K562 (cell line): Measurements from ENCODE around the gene MAGI1. TPM values are rescaled to one million over a fixed set of nuclear protein-coding genes. Genes with fewer than 3 reads are reported as not detected.

ENCODE experiments used
- ATAC-seq: fragments of 200-7000 bp; cut with Tn5 transposase; 3 replicates; pipeline ENCODE4 v1.9.1; 2020; ENCODE audit warnings: moderate library complexity
- BruUV-seq: library from RNA; stranded (reverse); fragments of 400-500 nt; replicated peaks from 2 replicates; lab custom pipeline; 2021; lab: Mats Ljungman, UMichigan
- CTCF ChIA-PET: fragments of 300-600 bp; formaldehyde crosslinking; extraction: SDS; loops from one replicate; lab custom pipeline; 2021; ENCODE audit warnings: low intra/inter-chr PET ratio; lab: Yijun Ruan, JAX
- POLR2A ChIA-PET: fragments of 300-600, 350-650 bp; sonication (Branson Sonifier 250); formaldehyde crosslinking; extraction: SDS; loops from one replicate; lab custom pipeline; 2021; ENCODE audit warnings: antibody characterized with exemption, inconsistent platforms; lab: Yijun Ruan, JAX
- DNase-seq, 4 experiments: peaks; one replicate each; pipeline versions ENCODE4 v3.0.0 to v3.0.0-alpha.2; 2011 to 2018; ENCODE audit warnings: low spot score in 3 of 4, mixed read lengths in 3 of 4; ENCODE audit errors: extremely low read depth in 1 of 4
- FAIRE-seq: peaks from 2 replicates; lab custom pipeline; 2011; peaks lifted over from hg19 to GRCh38; lab: Jason Lieb, UNC
- H2AFZ ChIP-seq: 2 replicates; pipeline ENCODE4 v1.6.0; 2011; ENCODE audit warnings: low read depth, low read length, control low read depth, inconsistent platforms
- H3K27ac ChIP-seq: fragments of 200-600 bp; 3 replicates; pipeline ENCODE4 v1.8.0; 2011; ENCODE audit warnings: low read depth, mild to moderate bottlenecking, control low read depth, inconsistent platforms, low read length, moderate library complexity, mixed read lengths; ENCODE audit errors: extremely low read depth
- H3K27me3 ChIP-seq, 2 experiments: fragments of 300-600 bp in 1 of 2; 2 replicates in 1 of 2; 3 replicates in 1 of 2; pipeline versions ENCODE4 v1.6.0 to v1.8.0; 2011; ENCODE audit warnings: inconsistent platforms in 2 of 2, low read length in 2 of 2, mild to moderate bottlenecking in 1 of 2, mixed read lengths in 1 of 2, moderate library complexity in 1 of 2; ENCODE audit not compliant: control insufficient read depth in 2 of 2, insufficient read depth in 2 of 2
- H3K36me3 ChIP-seq: fragments of 300-600 bp; 3 replicates; pipeline ENCODE4 v1.8.0; 2011; ENCODE audit warnings: mild to moderate bottlenecking, low read length, inconsistent platforms; ENCODE audit not compliant: control insufficient read depth, insufficient read depth
- H3K4me1 ChIP-seq, 2 experiments: fragments of 200-600 bp in 1 of 2; replicated peaks in 1 of 2; 2 replicates in 1 of 2; 3 replicates in 1 of 2; pipeline versions ENCODE4 v1.5.1 to v1.8.0; 2011; ENCODE audit warnings: inconsistent platforms in 2 of 2, low read length in 2 of 2, mild to moderate bottlenecking in 1 of 2, mixed read lengths in 1 of 2, moderate library complexity in 1 of 2; ENCODE audit not compliant: control insufficient read depth in 2 of 2, insufficient read depth in 2 of 2
- H3K4me2 ChIP-seq: 2 replicates; pipeline ENCODE4 v1.6.1; 2011; ENCODE audit warnings: low read length, control low read depth, inconsistent platforms, mixed read lengths; ENCODE audit not compliant: insufficient read depth
- H3K4me3 ChIP-seq: fragments of 200-600 bp; sonication (generic), shearing (Covaris generic); 2 replicates; pipeline ENCODE4 v1.5.1; 2016; ENCODE audit warnings: control low read depth, inconsistent platforms
- H3K79me2 ChIP-seq: fragments of 200-600 bp; 3 replicates; pipeline ENCODE4 v1.8.0; 2011; ENCODE audit warnings: low read length, inconsistent platforms; ENCODE audit not compliant: control insufficient read depth, insufficient read depth
- H3K9ac ChIP-seq, 2 experiments: 2 replicates each; pipeline versions ENCODE4 v1.6.0 to v1.6.1; 2011; ENCODE audit warnings: low read depth in 2 of 2, low read length in 2 of 2, control low read depth in 1 of 2, inconsistent platforms in 1 of 2, mild to moderate bottlenecking in 1 of 2, mixed read lengths in 1 of 2; ENCODE audit not compliant: insufficient read depth in 1 of 2
- H3K9me1 ChIP-seq: one replicate; pipeline ENCODE4 v1.6.0; 2011; ENCODE audit warnings: inconsistent platforms, mild to moderate bottlenecking, low read length, moderate library complexity; ENCODE audit not compliant: control insufficient read depth, insufficient read depth
- H3K9me3 ChIP-seq: replicated peaks from 2 replicates; pipeline ENCODE4 v1.5.1; 2011; ENCODE audit warnings: low read depth, low read length, inconsistent platforms; ENCODE audit not compliant: control insufficient read depth, insufficient read depth
- H4K20me1 ChIP-seq: replicated peaks from 2 replicates; pipeline ENCODE4 v1.6.1; 2011; ENCODE audit warnings: low read length, inconsistent platforms, mixed read lengths; ENCODE audit not compliant: control insufficient read depth, insufficient read depth
- CAMTA2 ChIP-seq: fragments of 250-450 bp; sonication (Bioruptor Pico); conservative IDR thresholded peaks from 2 replicates; pipeline ENCODE4 v1.5.1; 2022
- IFI16 ChIP-seq: fragments of 250-450 bp; sonication (Bioruptor Pico); IDR thresholded peaks from 2 replicates; pipeline ENCODE4 v2.1.2; 2022; ENCODE audit warnings: mild to moderate bottlenecking, inconsistent platforms
- LARP7 ChIP-seq: fragments of 450-650 bp; IDR thresholded peaks from 2 replicates; pipeline ENCODE4 v1.6.1; 2016
- NFRKB ChIP-seq: fragments of 450-650 bp; IDR thresholded peaks from 2 replicates; pipeline ENCODE4 v1.6.1; 2016; ENCODE audit warnings: low read depth
- POLR3G ChIP-seq: IDR thresholded peaks from 2 replicates; pipeline ENCODE4 v1.6.1; 2011; ENCODE audit not compliant: insufficient read length, insufficient replicate concordance; ENCODE audit errors: extremely low read depth
- PRPF4 ChIP-seq: fragments of 200-400 bp; formaldehyde crosslinking; IDR thresholded peaks from one replicate; pipeline ENCODE4 v1.6.1; 2017; ENCODE audit warnings: low read length, low read depth, mild to moderate bottlenecking; ENCODE audit not compliant: insufficient read depth, poor library complexity, severe bottlenecking
- SNAPC5 ChIP-seq: fragments of 250-450 bp; sonication (Bioruptor Pico); IDR thresholded peaks from 2 replicates; pipeline ENCODE4 v1.8.0; 2021; ENCODE audit warnings: moderate library complexity, mild to moderate bottlenecking, inconsistent platforms
- TRIM24 ChIP-seq, 2 experiments: fragments of 450-650 bp; IDR thresholded peaks; 2 replicates each; pipeline ENCODE4 v1.6.1; 2016
- ZFX ChIP-seq: sonication (generic); formaldehyde crosslinking; IDR thresholded peaks from 2 replicates; pipeline ENCODE4 v1.8.0; 2022; ENCODE audit warnings: mild to moderate bottlenecking, missing genetic modification reagents, moderate library complexity
- ZNF57 ChIP-seq: fragments of 450-650 bp; formaldehyde crosslinking; IDR thresholded peaks from 2 replicates; pipeline ENCODE4 v1.4.0; 2020; ENCODE audit warnings: mild to moderate bottlenecking, moderate library complexity
- ZNF592 ChIP-seq: fragments of 450-650 bp; IDR thresholded peaks from 2 replicates; pipeline ENCODE4 v1.6.1; 2017; ENCODE audit warnings: antibody characterized with exemption, mild to moderate bottlenecking
- ZNF766 ChIP-seq: fragments of 200-800 bp; sonication (Bioruptor generic); conservative IDR thresholded peaks from 2 replicates; pipeline ENCODE4 v1.6.1; 2016; ENCODE audit warnings: missing genetic modification characterization, missing compliant biosample characterization
- ZNF785 ChIP-seq: fragments of 250-450 bp; sonication (Bioruptor Pico); IDR thresholded peaks from 2 replicates; pipeline ENCODE4 v1.4.0; 2020; ENCODE audit warnings: mild to moderate bottlenecking
- WGBS: fragments of 100-300 bp; shearing (Covaris generic); methylation state at CpG from one replicate; pipeline ENCODE4 v1.1.6; 2016; ENCODE audit warnings: low coverage, mixed read lengths; ENCODE audit not compliant: insufficient coverage; ENCODE audit errors: missing lambda C conversion rate; 5-methylcytosine and 5-hydroxymethylcytosine counted together
- in situ Hi-C: fragments of 300-500 bp; cut with MboI; formaldehyde crosslinking; loops from 4 replicates; pipeline ENCODE4 v1.15.0; 2018; ENCODE audit warnings: inconsistent platforms, mixed read lengths
- intact Hi-C: fragments of 100-400 bp; cut with micrococcal nuclease; formaldehyde crosslinking; loops from 2 replicates; pipeline ENCODE4 v1.14.2; 2022
- polyA plus RNA-seq, 8 experiments: library from polyadenylated mRNA; depleted of rRNA in 4 of 8; stranded (reverse) in 5 of 8; unstranded in 3 of 8; fragments of >200 nt; fragmentation: Nextera tagmentation in 2 of 8; fragmentation: Illumina TruSeq in 1 of 8; extraction: Ambion mirVana in 2 of 8; extraction: Trizol in 1 of 8; gene quantifications; 2 replicates each; pipeline versions ENCODE4 v1.2.1 to v1.2.3, GENCODE V29; 2011 to 2014; ENCODE audit warnings: inconsistent platforms in 1 of 8, missing spikeins in 1 of 8
- total RNA-seq, 7 experiments: library from RNA; depleted of rRNA in 6 of 7; stranded (reverse); fragments of >200 nt in 6 of 7; fragmentation: Illumina TruSeq in 2 of 7; extraction: Trizol in 2 of 7; gene quantifications; 2 replicates each; pipeline versions ENCODE4 v1.2.1 to v1.2.3, GENCODE V29; 2011 to 2021; ENCODE audit warnings: low replicate concordance in 1 of 7

The MAGI1 gene
- total and polyA plus RNA-seq, 9 of the 15 experiments (the other 6 are each of a cell fraction or from before 2014, with no cell fraction given) = 7.8 to 59.4 (median 43.2) TPM

GRCh38 chr3:65556934-65557577 is 481.7 kb downstream of the MAGI1 start (continued):
- TF ChIP-seq ZNF592 = 0 out of 2 replicates have a peak, but pooled peaks have one; percentile 21
- TF ChIP-seq, all 486 proteins: peak for 4

- in situ Hi-C loops (no loop called here), intact Hi-C loops (loop anchor here (10.0 kb wide), 1 partner anchor 98 kb away; no protein-coding TSS in a partner anchor)
- Histone ChIP-seq H3K4me2 (no peak overlapping the region), H3K27me3 (no peaks in the 10 kb centered on the region), H3K9me1 (no peaks in the 10 kb centered on the region), H3K4me3 (no peak overlapping the region), H3K9me3 (no peaks in the 10 kb centered on the region), H4K20me1 (no peaks in the 10 kb centered on the region), H3K79me2 (peaks cover 46% of the 10 kb centered on the region; the same call in 2 of the 3 replicates), H3K9ac (no peak overlapping the region), H3K4me1 (peaks cover 1 to 8% of the 10 kb centered on the region in 2 experiments; a peak in 3 of 5 replicates), H2AFZ (no peak overlapping the region), H3K27ac (no peak overlapping the region), H3K36me3 (no peaks in the 10 kb centered on the region; the same call in 2 of the 3 replicates)
- FAIRE-seq (no peak), ATAC-seq (no peak), DNase-seq (no peak)
- WGBS = 57% methylated on average over 1 of the region's 1 CpG
- ChIA-PET CTCF (no interaction called here), POLR2A (no interaction called here)
- no TSS peak for BruUV-seq
- TF ChIP-seq LARP7 (no peak), ZNF592 (no peak), CAMTA2 (CRISPR knock-in tag) (no peak), ZFX (no peak), TRIM24 (IDR thresholded peaks at IDR 0.05) (no peak), POLR3G (no peak), ZNF57 (CRISPR knock-in tag) (no peak), SNAPC5 (CRISPR knock-in tag) (no peak), ZNF785 (no peak), ZNF766 (CRISPR knock-in tag) (no peak), NFRKB (no peak), IFI16 (CRISPR knock-in tag) (no peak), PRPF4 (no peak)
Observed at GRCh38 chr3:65552434-65552833, 486.3 kb downstream of the MAGI1 start.
